Measurements from ENCODE around the gene NTM.

DNA sequence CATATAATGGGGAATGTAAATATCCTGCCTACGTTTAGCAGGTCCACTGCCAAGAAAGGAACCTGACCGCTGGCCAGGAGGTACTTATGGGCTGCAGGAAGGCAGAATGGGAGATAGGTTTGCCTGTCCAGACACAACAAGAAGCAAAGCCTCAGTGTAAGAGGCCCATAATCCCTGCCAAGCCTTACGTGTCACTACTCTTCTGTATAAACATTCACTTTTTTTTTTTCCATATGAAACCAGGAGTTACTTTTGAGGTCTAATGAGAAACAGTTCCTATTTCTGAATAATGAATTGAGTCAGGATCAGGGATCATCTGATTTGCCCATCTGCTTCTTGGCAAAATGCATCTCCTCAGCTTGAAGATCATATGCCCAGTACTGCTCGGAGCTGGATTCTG lies 230.2 kb downstream of the NTM start:
- TF ChIP-seq, protein P1, sequence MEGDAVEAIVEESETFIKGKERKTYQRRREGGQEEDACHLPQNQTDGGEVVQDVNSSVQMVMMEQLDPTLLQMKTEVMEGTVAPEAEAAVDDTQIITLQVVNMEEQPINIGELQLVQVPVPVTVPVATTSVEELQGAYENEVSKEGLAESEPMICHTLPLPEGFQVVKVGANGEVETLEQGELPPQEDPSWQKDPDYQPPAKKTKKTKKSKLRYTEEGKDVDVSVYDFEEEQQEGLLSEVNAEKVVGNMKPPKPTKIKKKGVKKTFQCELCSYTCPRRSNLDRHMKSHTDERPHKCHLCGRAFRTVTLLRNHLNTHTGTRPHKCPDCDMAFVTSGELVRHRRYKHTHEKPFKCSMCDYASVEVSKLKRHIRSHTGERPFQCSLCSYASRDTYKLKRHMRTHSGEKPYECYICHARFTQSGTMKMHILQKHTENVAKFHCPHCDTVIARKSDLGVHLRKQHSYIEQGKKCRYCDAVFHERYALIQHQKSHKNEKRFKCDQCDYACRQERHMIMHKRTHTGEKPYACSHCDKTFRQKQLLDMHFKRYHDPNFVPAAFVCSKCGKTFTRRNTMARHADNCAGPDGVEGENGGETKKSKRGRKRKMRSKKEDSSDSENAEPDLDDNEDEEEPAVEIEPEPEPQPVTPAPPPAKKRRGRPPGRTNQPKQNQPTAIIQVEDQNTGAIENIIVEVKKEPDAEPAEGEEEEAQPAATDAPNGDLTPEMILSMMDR (IDR thresholded peaks at IDR 0.05; ENCODE audit: poor library complexity): no peak
- no peak for TF ChIP-seq EZH2 (IDR thresholded peaks at IDR 0.05; ENCODE audit: borderline replicate concordance)

All from hepatocyte (in vitro differentiated cells).